ENCODE measurements around the gene ZNF860. TPM values are rescaled to one million over a fixed set of nuclear protein-coding genes. Genes with fewer than 3 reads are reported as not detected.

Gene ZNF860
- total RNA-seq, 4 donors from 2014 or later = 1.0 to 2.8 (median 2.0) TPM

GRCh38 chr3:32022947-32023346 lies 41.4 kb downstream of the ZNF860 start:
- H3K4me3 ChIP-seq (ENCODE audit: low read depth, poor library complexity, severe bottlenecking) = no peak overlapping the region
- intact Hi-C loops (cut with DNase I; ENCODE audit: low total_unique reads) = no loop called here
- no peak for TF ChIP-seq CTCF (IDR thresholded peaks at IDR 0.05)
- no peak for TF ChIP-seq POLR2A (IDR thresholded peaks at IDR 0.05)
- WGBS, 2 donors = 77 to 78% methylated on average over 2 of the region's 2 CpGs
- DNase-seq (ENCODE audit: low spot score in 2 of 2) = no peak

GRCh38 chr3:32026593-32026992 lies 45.0 kb downstream of the ZNF860 start:
- no peak for DNase-seq (ENCODE audit: low spot score in 2 of 2)
- WGBS, 2 donors = 68 to 75% methylated on average over 6 of the region's 6 CpGs
- intact Hi-C loops (cut with DNase I; ENCODE audit: low total_unique reads) = no loop called here
- H3K4me3 ChIP-seq (ENCODE audit: low read depth, poor library complexity, severe bottlenecking) = no peak overlapping the region
- TF ChIP-seq CTCF (IDR thresholded peaks at IDR 0.05) (no peak), POLR2A (IDR thresholded peaks at IDR 0.05) (no peak)

GRCh38 chr3:32037932-32038267 lies 56.4 kb downstream of the ZNF860 start:
- no peak overlapping the region for H3K4me3 ChIP-seq (ENCODE audit: low read depth, poor library complexity, severe bottlenecking)
- intact Hi-C loops (cut with DNase I; ENCODE audit: low total_unique reads) = no loop called here
- DNase-seq (ENCODE audit: low spot score in 2 of 2) = no peak
- WGBS, 2 donors = 78 to 79% methylated on average over 3 of the region's 3 CpGs
- TF ChIP-seq CTCF (IDR thresholded peaks at IDR 0.05) (no peak), POLR2A (IDR thresholded peaks at IDR 0.05) (no peak)

GRCh38 chr3:32041316-32041715 lies 59.8 kb downstream of the ZNF860 start:
- intact Hi-C loops (cut with DNase I; ENCODE audit: low total_unique reads) = no loop called here
- DNase-seq (ENCODE audit: low spot score in 2 of 2) = no peak
- 97 to 98% methylated on average over 4 of the region's 4 CpGs for WGBS, 2 donors
- H3K4me3 ChIP-seq (ENCODE audit: low read depth, poor library complexity, severe bottlenecking) = no peak overlapping the region
- TF ChIP-seq POLR2A (IDR thresholded peaks at IDR 0.05) = no peak
- no peak for TF ChIP-seq CTCF (IDR thresholded peaks at IDR 0.05)

Other genes starting within 250 kb of the ZNF860 start
- gene OSBPL10, start 488 bp upstream of the ZNF860 start, total RNA-seq = 10 to 100 TPM; 20.4 to 44.4 (median 30.2) TPM
- 10 to 100 TPM; 24.0 to 42.8 (median 27.1) TPM for gene GPD1L, start 124.9 kb downstream of the ZNF860 start, total RNA-seq